Measurements from ENCODE around the gene KIF21A.

Gene KIF21A

GRCh38 chr12:39252628-39253027, 190.3 kb downstream of the KIF21A start:
- DNase-seq = no peak

All from cerebellar nuclear complex (tissue), 1 donor.